K562 (cell line): ENCODE results near the gene SPCS2. TPM values are rescaled to one million over a fixed set of nuclear protein-coding genes. Genes with fewer than 3 reads are reported as not detected.

Experiments used
- CBX1 ChIP-seq: sonication (generic); IDR thresholded peaks from 2 replicates; pipeline ENCODE4 v1.6.1; 2016; ENCODE audit warnings: antibody characterized with exemption, low read depth, mild to moderate bottlenecking
- DNMT1 ChIP-seq: fragments of 450-650 bp; IDR thresholded peaks from 2 replicates; pipeline ENCODE4 v1.6.1; 2016; ENCODE audit warnings: antibody characterized with exemption, mild to moderate bottlenecking
- E4F1 ChIP-seq: fragments of 250-450 bp; sonication (Bioruptor Pico); IDR thresholded peaks from 2 replicates; pipeline ENCODE4 v1.5.0; 2021; ENCODE audit warnings: mild to moderate bottlenecking, borderline replicate concordance
- FOXP1 ChIP-seq: sonication (generic); formaldehyde crosslinking; IDR thresholded peaks from 2 replicates; pipeline ENCODE4 v1.8.0; 2022; ENCODE audit warnings: mild to moderate bottlenecking, missing genetic modification reagents
- GTF2E2 ChIP-seq: fragments of 200-800 bp; sonication (Bioruptor generic); IDR thresholded peaks from 2 replicates; pipeline ENCODE4 v1.6.1; 2016; ENCODE audit warnings: missing genetic modification characterization, missing compliant biosample characterization
- HNRNPK ChIP-seq: fragments of 200-400 bp; formaldehyde crosslinking; IDR thresholded peaks from one replicate; pipeline ENCODE4 v1.6.1; 2018; ENCODE audit warnings: mild to moderate bottlenecking, low read depth, low read length; ENCODE audit not compliant: poor library complexity, severe bottlenecking
- NFIC ChIP-seq: fragments of 450-650 bp; IDR thresholded peaks from 2 replicates; pipeline ENCODE4 v1.6.1; 2017; ENCODE audit warnings: mild to moderate bottlenecking, inconsistent platforms
- PHF8 ChIP-seq: fragments of 200-600 bp; sonication (generic); IDR thresholded peaks from 2 replicates; pipeline ENCODE4 v1.6.1; 2012; ENCODE audit warnings: mixed run types, mild to moderate bottlenecking, inconsistent platforms, low read length, moderate library complexity, borderline replicate concordance
- PML ChIP-seq: IDR thresholded peaks from 2 replicates; pipeline ENCODE4 v1.6.1; 2012; ENCODE audit warnings: low read length, inconsistent platforms
- POLR2H ChIP-seq: IDR thresholded peaks from 2 replicates; pipeline ENCODE4 v1.6.1; 2016; ENCODE audit warnings: missing genetic modification characterization, low read depth, mild to moderate bottlenecking, control low read depth, missing compliant biosample characterization, moderate library complexity
- RBM22 ChIP-seq: fragments of 200-400 bp; formaldehyde crosslinking; IDR thresholded peaks from 2 replicates; pipeline ENCODE4 v1.6.1; 2018; ENCODE audit warnings: low read length, low read depth; ENCODE audit not compliant: poor library complexity, severe bottlenecking
- SP1 ChIP-seq: sonication (generic); formaldehyde crosslinking; IDR thresholded peaks from 2 replicates; pipeline ENCODE4 v1.8.1; 2022; ENCODE audit warnings: mild to moderate bottlenecking, missing genetic modification reagents
- TAF9B ChIP-seq: fragments of 450-650 bp; IDR thresholded peaks from 2 replicates; pipeline ENCODE4 v1.6.1; 2018; ENCODE audit warnings: mild to moderate bottlenecking; ENCODE audit not compliant: partially characterized antibody
- ZNF23 ChIP-seq: fragments of 250-450 bp; sonication (Bioruptor Pico); IDR thresholded peaks from 2 replicates; pipeline ENCODE4 v1.4.0; 2020; ENCODE audit warnings: mild to moderate bottlenecking
- polyA plus RNA-seq, 8 experiments: library from polyadenylated mRNA; depleted of rRNA in 4 of 8; stranded (reverse) in 5 of 8; unstranded in 3 of 8; fragments of >200 nt; fragmentation: Nextera tagmentation in 2 of 8; fragmentation: Illumina TruSeq in 1 of 8; extraction: Ambion mirVana in 2 of 8; extraction: Trizol in 1 of 8; gene quantifications; 2 replicates each; pipeline versions ENCODE4 v1.2.1 to v1.2.3, GENCODE V29; 2011 to 2014; ENCODE audit warnings: inconsistent platforms in 1 of 8, missing spikeins in 1 of 8
- total RNA-seq, 7 experiments: library from RNA; depleted of rRNA in 6 of 7; stranded (reverse); fragments of >200 nt in 6 of 7; fragmentation: Illumina TruSeq in 2 of 7; extraction: Trizol in 2 of 7; gene quantifications; 2 replicates each; pipeline versions ENCODE4 v1.2.1 to v1.2.3, GENCODE V29; 2011 to 2021; ENCODE audit warnings: low replicate concordance in 1 of 7
- TF ChIP-seq, protein P1 (sequence below): fragments of 250-450 bp; sonication (Bioruptor Pico); IDR thresholded peaks from 2 replicates; pipeline ENCODE4 v1.4.0; 2020; ENCODE audit warnings: mild to moderate bottlenecking, moderate library complexity
- TF ChIP-seq, protein P2 (sequence below): conservative IDR thresholded peaks from 2 replicates; pipeline ENCODE4 v1.6.1; 2011; ENCODE audit warnings: low read depth, mild to moderate bottlenecking, low read length; ENCODE audit not compliant: control insufficient read depth
- TF ChIP-seq, protein P3 (sequence below), 2 experiments: IDR thresholded peaks; 2 replicates each; pipeline ENCODE4 v1.6.1; 2012; ENCODE audit warnings: improper control_type of control experiment in 2 of 2, low read depth in 2 of 2, low read length in 2 of 2, borderline replicate concordance in 1 of 2
- TF ChIP-seq, protein P4 (sequence below): sonication (generic); formaldehyde crosslinking; IDR thresholded peaks from 2 replicates; pipeline ENCODE4 v1.8.1; 2022; ENCODE audit warnings: missing genetic modification reagents

Gene SPCS2
- total and polyA plus RNA-seq, 9 of the 15 experiments (the other 6 are each of a cell fraction or from before 2014, with no cell fraction given), result 38.2 to 458 (median 193) TPM

DNA sequence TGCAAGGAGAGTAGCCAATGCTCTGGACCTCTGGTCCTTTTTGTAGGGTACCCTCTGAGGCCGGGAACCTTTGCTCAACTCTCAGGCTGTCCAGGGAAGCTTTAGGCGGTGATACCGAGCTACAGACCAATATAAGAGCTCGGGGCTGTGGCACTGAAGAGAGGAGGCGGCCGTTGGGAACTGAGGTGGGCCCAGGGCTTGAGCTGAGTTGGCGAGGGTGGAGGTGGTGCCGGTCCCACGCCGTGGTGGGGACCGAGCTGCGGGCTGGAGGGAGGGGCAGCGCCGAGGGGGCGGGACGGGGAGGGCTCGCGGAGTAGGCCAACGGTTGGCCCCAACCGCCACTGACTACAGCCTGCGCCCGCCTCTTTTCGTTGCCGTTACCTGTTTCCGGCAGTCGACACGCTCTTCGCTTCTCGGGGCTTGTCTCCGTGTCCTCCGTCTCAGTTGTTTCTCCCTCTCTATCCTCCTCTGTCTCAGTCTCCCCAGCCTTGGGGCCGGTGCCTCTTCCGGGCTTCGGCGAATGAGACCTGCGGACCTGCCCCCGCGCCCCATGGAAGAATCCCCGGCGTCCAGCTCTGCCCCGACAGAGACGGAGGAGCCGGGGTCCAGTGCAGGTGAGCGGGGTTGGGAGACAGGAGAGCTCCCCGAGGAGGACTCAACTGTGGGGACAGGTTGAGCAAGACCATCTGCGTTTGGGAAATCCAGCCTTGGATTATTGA lies 39.6 kb downstream of the SPCS2 start, which contains the start of gene NEU3 (continued):
- TF ChIP-seq ZNF23 (CRISPR knock-in tag) (no peak), PHF8 (peak; percentile 62; the same call in 1 of the 2 replicates), PML (peak; percentile 16; the same call in 1 of the 2 replicates), CBX1 (no peak), HNRNPK (no peak), TAF9B (peak; percentile 71), RBM22 (peak; percentile 84), NFIC (peak; percentile 20; the same call in 1 of the 2 replicates), E4F1 (no peak), POLR2H (tag) (peak; percentile 73), FOXP1 (CRISPR knock-in tag) (0 out of 2 replicates have a peak, but pooled peaks have one; percentile 47), DNMT1 (no peak), SP1 (CRISPR knock-in tag) (no peak), GTF2E2 (peak; percentile 88; the same call in 1 of the 2 replicates)
- TF ChIP-seq, protein P1, sequence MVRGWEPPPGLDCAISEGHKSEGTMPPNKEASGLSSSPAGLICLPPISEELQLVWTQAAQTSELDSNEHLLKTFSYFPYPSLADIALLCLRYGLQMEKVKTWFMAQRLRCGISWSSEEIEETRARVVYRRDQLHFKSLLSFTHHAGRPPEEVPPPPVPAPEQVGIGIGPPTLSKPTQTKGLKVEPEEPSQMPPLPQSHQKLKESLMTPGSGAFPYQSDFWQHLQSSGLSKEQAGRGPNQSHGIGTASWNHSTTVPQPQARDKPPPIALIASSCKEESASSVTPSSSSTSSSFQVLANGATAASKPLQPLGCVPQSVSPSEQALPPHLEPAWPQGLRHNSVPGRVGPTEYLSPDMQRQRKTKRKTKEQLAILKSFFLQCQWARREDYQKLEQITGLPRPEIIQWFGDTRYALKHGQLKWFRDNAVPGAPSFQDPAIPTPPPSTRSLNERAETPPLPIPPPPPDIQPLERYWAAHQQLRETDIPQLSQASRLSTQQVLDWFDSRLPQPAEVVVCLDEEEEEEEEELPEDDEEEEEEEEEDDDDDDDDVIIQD (CRISPR knock-in tag), result no peak
- TF ChIP-seq, protein P2, sequence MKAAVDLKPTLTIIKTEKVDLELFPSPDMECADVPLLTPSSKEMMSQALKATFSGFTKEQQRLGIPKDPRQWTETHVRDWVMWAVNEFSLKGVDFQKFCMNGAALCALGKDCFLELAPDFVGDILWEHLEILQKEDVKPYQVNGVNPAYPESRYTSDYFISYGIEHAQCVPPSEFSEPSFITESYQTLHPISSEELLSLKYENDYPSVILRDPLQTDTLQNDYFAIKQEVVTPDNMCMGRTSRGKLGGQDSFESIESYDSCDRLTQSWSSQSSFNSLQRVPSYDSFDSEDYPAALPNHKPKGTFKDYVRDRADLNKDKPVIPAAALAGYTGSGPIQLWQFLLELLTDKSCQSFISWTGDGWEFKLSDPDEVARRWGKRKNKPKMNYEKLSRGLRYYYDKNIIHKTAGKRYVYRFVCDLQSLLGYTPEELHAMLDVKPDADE, result no peak; the same call in 1 of the 2 replicates
- TF ChIP-seq, protein P3, sequence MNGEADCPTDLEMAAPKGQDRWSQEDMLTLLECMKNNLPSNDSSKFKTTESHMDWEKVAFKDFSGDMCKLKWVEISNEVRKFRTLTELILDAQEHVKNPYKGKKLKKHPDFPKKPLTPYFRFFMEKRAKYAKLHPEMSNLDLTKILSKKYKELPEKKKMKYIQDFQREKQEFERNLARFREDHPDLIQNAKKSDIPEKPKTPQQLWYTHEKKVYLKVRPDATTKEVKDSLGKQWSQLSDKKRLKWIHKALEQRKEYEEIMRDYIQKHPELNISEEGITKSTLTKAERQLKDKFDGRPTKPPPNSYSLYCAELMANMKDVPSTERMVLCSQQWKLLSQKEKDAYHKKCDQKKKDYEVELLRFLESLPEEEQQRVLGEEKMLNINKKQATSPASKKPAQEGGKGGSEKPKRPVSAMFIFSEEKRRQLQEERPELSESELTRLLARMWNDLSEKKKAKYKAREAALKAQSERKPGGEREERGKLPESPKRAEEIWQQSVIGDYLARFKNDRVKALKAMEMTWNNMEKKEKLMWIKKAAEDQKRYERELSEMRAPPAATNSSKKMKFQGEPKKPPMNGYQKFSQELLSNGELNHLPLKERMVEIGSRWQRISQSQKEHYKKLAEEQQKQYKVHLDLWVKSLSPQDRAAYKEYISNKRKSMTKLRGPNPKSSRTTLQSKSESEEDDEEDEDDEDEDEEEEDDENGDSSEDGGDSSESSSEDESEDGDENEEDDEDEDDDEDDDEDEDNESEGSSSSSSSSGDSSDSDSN (IDR thresholded peaks at IDR 0.05; ENCODE audit: borderline replicate concordance in 1 of 2, low read depth in 2 of 2, low read length in 2 of 2), result no peak
- TF ChIP-seq, protein P4, sequence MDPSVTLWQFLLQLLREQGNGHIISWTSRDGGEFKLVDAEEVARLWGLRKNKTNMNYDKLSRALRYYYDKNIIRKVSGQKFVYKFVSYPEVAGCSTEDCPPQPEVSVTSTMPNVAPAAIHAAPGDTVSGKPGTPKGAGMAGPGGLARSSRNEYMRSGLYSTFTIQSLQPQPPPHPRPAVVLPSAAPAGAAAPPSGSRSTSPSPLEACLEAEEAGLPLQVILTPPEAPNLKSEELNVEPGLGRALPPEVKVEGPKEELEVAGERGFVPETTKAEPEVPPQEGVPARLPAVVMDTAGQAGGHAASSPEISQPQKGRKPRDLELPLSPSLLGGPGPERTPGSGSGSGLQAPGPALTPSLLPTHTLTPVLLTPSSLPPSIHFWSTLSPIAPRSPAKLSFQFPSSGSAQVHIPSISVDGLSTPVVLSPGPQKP (CRISPR knock-in tag), result no peak
